Stimulated activated CD8-positive, alpha-beta memory T cell treated with anti-CD3 and anti-CD28 coated beads, Interleukin-12 subunit alpha, Interleukin-12 subunit beta, amount 100 ng/mL, for 24 hours (primary cell): ENCODE measurements around the gene ANKS1A.
"Not testable (repeated sequence)": the region's sequence is repeated elsewhere in the genome, so short reads cannot be mapped to it uniquely, and the experiment has no call there.

Experiments
- DNase-seq: peaks from one replicate; pipeline ENCODE4 v3.0.0-alpha.2; 2020; ENCODE audit errors: extremely low read depth

ANKS1A gene

GRCh38 chr6:34884073-34884472 lies 5.0 kb upstream of the ANKS1A start:
- not testable (repeated sequence) for DNase-seq

DNA sequence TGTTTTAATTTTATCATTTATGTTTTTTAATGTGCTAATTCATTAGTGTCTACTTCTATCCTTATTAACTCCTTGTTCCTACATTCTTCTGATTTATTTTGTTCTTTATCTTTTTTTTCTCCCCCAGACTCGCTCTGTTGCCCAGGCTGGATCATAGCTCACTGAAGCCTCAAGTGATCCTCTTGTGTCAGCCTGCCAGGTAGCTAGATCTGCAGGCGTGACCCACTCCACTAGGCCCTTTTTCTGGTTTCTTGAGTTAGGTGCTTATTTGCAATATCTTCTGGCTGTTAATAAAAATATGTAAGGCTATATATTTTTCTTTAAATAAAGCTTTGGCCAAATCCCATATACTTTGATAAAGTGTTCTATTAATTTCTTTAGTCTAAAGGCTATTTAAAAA lies 4.1 kb upstream of the ANKS1A start:
- no peak for DNase-seq

- not testable (repeated sequence) for DNase-seq
Measured at GRCh38 chr6:34885837-34886236, 3.2 kb upstream of the ANKS1A start.

DNA sequence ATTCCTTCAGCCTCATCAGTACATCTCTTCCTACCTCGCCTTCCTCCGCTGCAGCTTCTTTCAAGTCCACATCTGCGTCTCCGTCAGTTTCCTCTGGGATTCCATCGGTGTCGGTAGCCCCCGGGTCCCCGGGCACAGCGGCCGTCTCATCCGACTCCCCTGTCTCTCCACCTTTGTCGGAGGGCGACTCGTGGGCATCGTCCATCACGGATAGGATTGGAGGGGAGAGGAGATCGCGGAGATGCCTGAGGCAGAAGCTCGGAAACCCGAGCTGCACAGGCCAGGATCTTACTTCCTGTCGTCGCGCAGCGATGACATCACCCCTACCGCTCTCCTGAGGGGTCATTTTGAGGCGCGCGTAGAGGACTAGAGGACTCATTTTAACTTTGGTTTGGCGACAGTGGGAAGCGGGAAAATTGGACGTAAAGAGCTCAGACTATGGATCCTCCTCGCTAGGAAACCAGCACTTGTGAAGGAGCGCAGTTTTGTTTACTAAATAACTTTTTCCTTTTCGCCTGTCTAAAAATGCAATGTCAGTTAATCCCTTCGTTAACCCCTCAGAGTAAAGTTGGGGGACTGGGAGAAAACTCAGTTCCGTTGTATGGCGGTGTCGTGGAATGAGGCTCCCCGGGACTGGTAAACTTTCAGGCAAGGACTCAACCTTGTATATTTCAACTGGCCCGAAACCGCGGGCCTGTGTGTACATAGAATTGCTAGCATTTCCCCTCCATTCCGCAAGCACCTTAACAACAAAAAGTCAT lies 1.1 kb upstream of the ANKS1A start, which contains the start of gene TAF11:
Gene TAF11, minus strand, starts transcription at position 290 of the 761 bp plus-strand sequence. Its CDS starts 85 bp downstream, at position 205.
- DNase-seq = peak; percentile 79

GRCh38 chr6:34888514-34888856 lies 570 bp upstream of the ANKS1A start:
- DNase-seq = no peak

DNA sequence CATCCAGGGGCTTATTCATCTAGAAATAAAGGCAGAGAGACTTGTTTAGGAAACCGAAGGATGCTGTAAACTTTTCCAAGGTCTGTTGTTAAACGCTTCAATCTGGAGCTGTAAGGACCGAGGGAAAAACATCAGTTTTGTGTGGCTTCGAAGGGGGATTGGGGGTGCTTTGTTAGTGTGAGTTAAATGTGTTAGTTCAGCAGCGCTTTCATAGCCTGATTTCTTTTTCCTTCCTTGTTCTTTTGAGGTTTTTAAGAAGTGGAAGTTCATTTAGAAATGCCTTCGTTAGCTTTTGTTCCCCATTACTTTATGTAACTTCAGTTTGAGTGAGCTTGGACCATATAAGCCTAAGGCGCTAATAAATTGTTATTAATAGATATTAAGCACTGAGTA lies 1.5 kb downstream of the ANKS1A start:
- DNase-seq = no peak

DNA sequence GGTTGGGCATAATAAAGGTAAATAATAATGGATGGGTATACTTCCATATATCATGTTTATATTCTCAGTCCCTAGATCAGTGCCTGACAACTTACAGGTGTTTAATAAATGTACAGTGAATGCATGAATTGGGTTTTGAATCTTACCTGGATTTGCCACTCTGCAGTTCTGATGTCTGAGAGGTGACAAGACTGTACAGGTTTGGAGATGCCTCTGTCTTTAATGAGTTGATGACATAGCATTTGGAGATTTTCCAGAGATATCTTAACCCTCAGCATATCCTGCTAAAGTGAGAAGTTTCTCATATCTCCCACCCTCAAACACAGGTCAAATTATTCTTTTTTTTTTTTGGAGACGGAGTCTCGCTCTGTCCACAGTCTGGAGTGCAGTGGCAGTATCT lies 2.2 kb downstream of the ANKS1A start:
- no peak for DNase-seq

DNA sequence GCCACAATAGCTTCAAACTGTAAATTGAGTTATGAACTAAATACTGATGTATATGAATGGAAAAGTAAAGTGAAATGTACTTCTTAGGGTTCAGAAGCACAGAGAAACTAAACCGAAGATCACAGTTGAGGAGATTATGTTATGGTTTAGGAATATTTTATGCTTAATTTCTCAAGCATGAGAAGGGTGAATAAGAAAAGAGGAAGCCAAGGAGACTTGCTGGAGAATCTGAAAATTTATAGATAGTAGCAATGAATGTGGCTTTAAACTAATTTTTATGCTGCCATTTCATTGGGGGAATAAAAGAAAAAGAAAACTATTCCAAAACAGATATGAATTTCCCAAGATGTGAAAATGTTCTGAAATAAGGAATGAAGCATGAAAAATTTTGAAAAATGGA lies 5.6 kb downstream of the ANKS1A start:
- no peak for DNase-seq

DNA sequence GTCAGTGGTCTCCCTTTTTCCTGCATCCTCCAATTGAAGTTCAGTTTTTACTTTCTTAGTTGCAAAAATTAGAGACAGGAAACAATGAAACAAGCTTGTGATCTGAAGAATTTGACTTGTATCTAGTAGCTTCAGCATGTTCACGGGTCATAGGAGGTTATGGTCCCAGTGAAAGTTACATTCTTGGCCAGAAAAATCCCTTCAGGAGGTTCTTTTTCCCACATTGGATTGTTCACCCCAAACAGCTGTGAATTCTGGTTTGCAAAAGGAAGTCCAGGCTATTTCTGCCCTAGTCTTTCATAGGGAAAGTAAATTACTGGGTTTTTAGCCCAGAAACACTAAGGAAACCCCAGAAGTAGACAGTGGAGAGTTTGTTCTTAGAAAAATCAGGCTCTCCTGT lies 8.1 kb downstream of the ANKS1A start:
- DNase-seq = no peak

GRCh38 chr6:34897716-34898115 lies 8.7 kb downstream of the ANKS1A start:
- no peak for DNase-seq

- DNase-seq = not testable (repeated sequence)
Measured at GRCh38 chr6:34899748-34900147, 10.7 kb downstream of the ANKS1A start.

DNA sequence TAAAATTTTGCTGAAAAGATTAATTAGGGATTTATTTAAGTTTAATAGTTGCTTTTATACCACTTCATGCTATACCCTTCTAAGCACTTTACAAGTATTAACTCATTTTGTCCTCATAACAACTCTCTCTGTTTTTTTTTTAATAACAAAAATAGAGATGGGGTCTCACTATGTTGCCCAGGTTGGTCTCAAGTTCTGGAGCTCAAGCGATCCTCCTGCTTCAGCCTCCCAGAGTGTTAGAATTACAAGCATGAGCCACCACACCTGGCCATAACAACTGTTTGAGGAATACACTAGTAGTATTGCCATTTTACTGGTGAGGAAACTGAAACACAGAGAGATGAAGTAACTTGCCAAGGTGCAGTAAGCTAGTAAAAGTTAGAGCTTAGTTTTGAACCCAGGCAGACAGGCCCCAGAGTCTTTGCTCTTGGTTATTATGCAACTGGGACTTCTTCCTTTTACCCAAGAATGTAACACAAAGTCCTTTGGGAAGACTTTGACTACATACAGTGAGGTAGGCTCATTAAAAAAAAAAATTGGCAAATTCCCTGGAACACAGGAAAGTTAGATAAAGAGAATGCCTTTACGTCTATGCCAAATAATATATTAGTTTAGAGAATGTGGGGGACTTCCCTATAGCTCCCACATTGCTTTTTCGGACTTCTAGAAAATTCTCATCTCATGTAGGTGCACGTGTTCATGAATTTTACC lies 11.4 kb downstream of the ANKS1A start:
- DNase-seq = no peak

GRCh38 chr6:34901930-34902329 lies 12.9 kb downstream of the ANKS1A start:
- DNase-seq = no peak

DNA sequence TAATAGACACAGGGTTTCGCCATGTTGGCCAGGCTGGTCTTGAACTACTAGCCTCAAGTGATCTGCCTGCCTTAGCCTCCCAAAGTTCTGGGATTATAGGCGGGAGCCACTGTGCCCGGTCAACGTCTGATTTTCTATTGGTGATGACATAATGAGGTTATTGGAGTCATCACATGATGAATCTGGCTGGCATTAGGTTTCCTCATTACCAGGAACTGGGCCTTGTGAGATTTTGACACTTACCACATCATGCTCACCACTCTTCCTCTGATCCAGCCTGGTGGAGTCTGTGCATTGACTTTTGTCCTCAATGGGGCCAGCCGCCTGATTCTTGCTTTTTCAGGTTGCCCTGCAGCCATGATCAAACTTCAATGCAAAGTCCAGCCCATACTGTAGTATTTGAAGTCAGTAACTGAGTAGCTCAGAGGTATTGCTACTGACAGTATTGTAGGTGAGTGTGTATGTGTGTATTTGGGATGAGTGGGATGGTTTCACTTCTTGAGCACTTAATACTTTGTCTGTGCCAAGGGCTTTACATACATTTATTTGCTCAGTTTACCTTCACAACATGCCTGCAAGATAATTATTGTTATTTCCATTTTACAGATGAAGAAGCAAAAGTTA lies 16.0 kb downstream of the ANKS1A start:
- DNase-seq = no peak

- no peak for DNase-seq
Measured at GRCh38 chr6:34906826-34907225, 17.8 kb downstream of the ANKS1A start.

DNA sequence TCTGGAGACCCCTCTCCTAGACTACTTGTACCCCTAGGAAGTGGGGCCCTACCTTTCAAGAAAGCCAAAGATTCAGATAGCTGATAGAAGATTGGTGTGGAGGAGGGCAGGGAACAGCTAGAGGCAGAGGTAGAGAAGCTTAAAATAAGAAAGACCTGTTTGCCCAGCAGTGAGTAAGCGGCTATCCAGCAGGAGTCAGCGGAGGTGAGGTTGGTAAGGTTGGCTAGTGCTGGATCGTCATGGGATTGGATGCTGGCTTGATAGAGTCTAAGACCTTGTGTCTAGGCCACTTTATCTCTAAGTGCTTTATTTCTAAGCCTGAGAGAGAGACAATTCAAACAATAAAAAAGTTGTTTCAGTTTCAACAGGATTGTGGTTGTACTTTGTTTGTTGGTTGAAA lies 19.1 kb downstream of the ANKS1A start:
- DNase-seq = no peak

DNA sequence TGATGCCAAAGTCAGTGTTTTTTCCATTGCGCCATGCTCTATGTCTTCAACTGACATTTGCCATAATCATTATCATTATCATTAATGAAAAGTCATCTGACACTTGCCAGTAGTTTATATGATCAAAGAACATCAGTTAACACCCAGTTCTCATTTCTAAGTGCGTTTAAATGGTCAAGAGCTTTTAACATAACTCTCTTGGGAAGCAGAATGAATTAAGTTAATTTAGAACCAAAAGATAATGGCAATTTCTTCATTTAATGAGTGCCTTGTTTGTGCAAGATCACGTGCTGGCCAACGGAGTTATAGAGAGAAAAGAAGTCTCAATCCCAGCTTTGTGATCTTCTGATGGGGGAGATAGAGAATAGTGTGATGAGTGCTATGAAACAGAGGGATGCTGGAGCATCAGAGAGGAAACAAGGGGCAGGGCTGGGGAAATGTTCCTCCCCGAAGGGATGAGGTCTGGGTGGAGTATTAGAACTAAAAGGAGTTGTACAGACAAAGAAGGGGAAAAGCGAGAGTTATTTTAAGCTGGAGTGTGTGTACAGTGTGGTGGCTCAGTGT lies 20.3 kb downstream of the ANKS1A start:
- no peak for DNase-seq

- DNase-seq = no peak
Measured at GRCh38 chr6:34911822-34912221, 22.8 kb downstream of the ANKS1A start.

DNA sequence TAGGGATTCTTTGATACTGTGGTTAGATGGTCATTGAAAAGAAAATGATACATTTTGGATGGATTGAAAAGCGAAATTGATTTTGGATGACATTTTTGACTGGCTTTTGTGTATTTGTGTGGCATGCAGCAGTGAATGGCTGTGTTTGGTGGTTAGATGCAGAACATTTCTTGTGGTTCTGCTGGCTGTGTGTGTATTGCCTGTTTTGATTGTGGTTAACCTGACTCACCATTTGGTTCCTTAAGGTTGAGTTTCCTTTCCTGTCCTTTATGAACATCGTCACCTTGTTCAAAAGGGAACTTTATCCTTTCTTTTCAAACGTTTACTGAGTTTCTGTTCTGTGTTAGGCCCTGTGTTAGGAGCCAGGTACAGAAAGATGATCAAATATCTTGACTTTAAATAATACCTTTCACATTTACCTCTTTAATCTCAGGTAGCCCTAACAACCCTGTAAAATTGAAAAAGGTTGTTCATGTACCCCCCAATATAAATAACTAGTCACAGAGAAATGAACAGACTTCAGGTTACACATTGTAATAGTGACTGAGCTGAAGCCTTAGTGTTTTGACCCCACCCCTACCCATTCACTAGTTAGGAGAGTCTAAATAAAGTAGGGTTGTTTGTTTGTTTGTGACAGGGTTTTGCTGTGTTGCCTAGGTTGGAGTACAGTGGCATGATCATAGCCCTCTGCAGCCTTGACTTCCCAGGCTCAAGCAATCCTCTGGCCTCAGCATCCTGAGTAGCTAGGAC lies 23.8 kb downstream of the ANKS1A start:
- DNase-seq = no peak

- no peak for DNase-seq
Measured at GRCh38 chr6:34914358-34914757, 25.3 kb downstream of the ANKS1A start.

- no peak for DNase-seq
Measured at GRCh38 chr6:34916348-34916967, 27.4 kb downstream of the ANKS1A start.
